Mammary epithelial cell (primary cell): ENCODE measurements around the gene CCDC61.

Experiments
- CTCF ChIP-seq, 2 donors: IDR thresholded peaks in 1 of 2; conservative IDR thresholded peaks in 1 of 2; 2 replicates each; pipeline ENCODE4 v1.5.1; 2011 to 2012; ENCODE audit warnings: inconsistent platforms in 2 of 2, low read length in 2 of 2, mild to moderate bottlenecking in 2 of 2, control low read depth in 1 of 2, low read depth in 1 of 2; ENCODE audit not compliant: insufficient read depth in 1 of 2; ENCODE audit errors: extremely low read depth in 1 of 2
- EZH2 ChIP-seq: IDR thresholded peaks from 2 replicates; pipeline ENCODE4 v1.6.1; 2012; ENCODE audit warnings: low read length, inconsistent platforms, borderline replicate concordance

GRCh38 chr19:45959517-45960025 lies 35.7 kb upstream of the CCDC61 start:
- no peak for TF ChIP-seq CTCF (conservative IDR thresholded peaks at IDR 0.05 in 1 of 2, IDR thresholded peaks at IDR 0.05 in 1 of 2; ENCODE audit: extremely low read depth in 1 of 2, insufficient read depth in 1 of 2, low read depth in 1 of 2, low read length in 2 of 2)
- TF ChIP-seq EZH2, result no peak
